ENCODE results near the gene EHBP1. TPM values are rescaled to one million over a fixed set of nuclear protein-coding genes. Genes with fewer than 3 reads are reported as not detected.

The EHBP1 gene
- total RNA-seq, 3 donors from 2014 or later = 65.9 to 118 (median 87.2) TPM

GRCh38 chr2:62826953-62827675 is 121.6 kb downstream of the EHBP1 start:
- no peak for TF ChIP-seq CTCF (IDR thresholded peaks at IDR 0.05)
- no peak for TF ChIP-seq POLR2A (IDR thresholded peaks at IDR 0.05)
- TF ChIP-seq POLR2AphosphoS5 (IDR thresholded peaks at IDR 0.05) = no peak
- no peak overlapping the region for H3K27ac ChIP-seq
- H3K4me3 ChIP-seq = no peak overlapping the region
- no peak for DNase-seq (ENCODE audit: low spot score in 2 of 2)
- no peaks in the 10 kb centered on the region for H3K36me3 ChIP-seq
- no peaks in the 10 kb centered on the region for H3K9me3 ChIP-seq
- H3K4me1 ChIP-seq = no peaks in the 10 kb centered on the region
- intact Hi-C loops (cut with DNase I; ENCODE audit: low total_unique reads) = no loop called here
- no peaks in the 10 kb centered on the region for H3K27me3 ChIP-seq

GRCh38 chr2:62831729-62832128 is 126.2 kb downstream of the EHBP1 start:
- Histone ChIP-seq H3K36me3 (no peaks in the 10 kb centered on the region), H3K27me3 (no peaks in the 10 kb centered on the region)
- no peak for DNase-seq (ENCODE audit: low spot score in 2 of 2)

GRCh38 chr2:62844311-62845090 is 139.0 kb downstream of the EHBP1 start:
- no peaks in the 10 kb centered on the region for H3K36me3 ChIP-seq
- H3K4me3 ChIP-seq = no peak overlapping the region
- no peak for DNase-seq (ENCODE audit: low spot score in 2 of 2)
- no peak for TF ChIP-seq CTCF (IDR thresholded peaks at IDR 0.05)
- TF ChIP-seq POLR2A (IDR thresholded peaks at IDR 0.05) = no peak
- TF ChIP-seq POLR2AphosphoS5 (IDR thresholded peaks at IDR 0.05) = no peak
- no peaks in the 10 kb centered on the region for H3K27me3 ChIP-seq
- no peak overlapping the region for H3K27ac ChIP-seq
- intact Hi-C loops (cut with DNase I; ENCODE audit: low total_unique reads) = no loop called here
- peaks cover 0 to 17% of the 10 kb centered on the region in 2 donors for H3K9me3 ChIP-seq
- H3K4me1 ChIP-seq = no peaks in the 10 kb centered on the region

More at GRCh38 chr2:62831729-62832128, 126.2 kb downstream of the EHBP1 start:
- intact Hi-C loops (cut with DNase I; ENCODE audit: low total_unique reads) = no loop called here
- TF ChIP-seq POLR2A (IDR thresholded peaks at IDR 0.05) (no peak), CTCF (IDR thresholded peaks at IDR 0.05) (no peak), POLR2AphosphoS5 (IDR thresholded peaks at IDR 0.05) (no peak)
- no peaks in the 10 kb centered on the region for H3K4me1 ChIP-seq
- H3K9me3 ChIP-seq = peaks cover 0 to 15% of the 10 kb centered on the region in 2 donors
- H3K27ac ChIP-seq = no peak overlapping the region
- no peak overlapping the region for H3K4me3 ChIP-seq

GRCh38 chr2:62845256-62845655 is 139.7 kb downstream of the EHBP1 start:
- TF ChIP-seq POLR2AphosphoS5 (IDR thresholded peaks at IDR 0.05) (no peak), POLR2A (IDR thresholded peaks at IDR 0.05) (no peak), CTCF (IDR thresholded peaks at IDR 0.05) (no peak)
- H3K9me3 ChIP-seq = peaks cover 0 to 17% of the 10 kb centered on the region in 2 donors
- DNase-seq (ENCODE audit: low spot score in 2 of 2) = no peak
- no peak overlapping the region for H3K4me3 ChIP-seq
- intact Hi-C loops (cut with DNase I; ENCODE audit: low total_unique reads) = no loop called here
- H3K36me3 ChIP-seq = no peaks in the 10 kb centered on the region
- no peak overlapping the region for H3K27ac ChIP-seq
- H3K4me1 ChIP-seq = no peaks in the 10 kb centered on the region
- H3K27me3 ChIP-seq = no peaks in the 10 kb centered on the region

GRCh38 chr2:62852254-62852653 is 146.7 kb downstream of the EHBP1 start:
- H3K27ac ChIP-seq = no peak overlapping the region
- no peak for DNase-seq (ENCODE audit: low spot score in 2 of 2)
- TF ChIP-seq POLR2AphosphoS5 (IDR thresholded peaks at IDR 0.05) (no peak), CTCF (IDR thresholded peaks at IDR 0.05) (no peak), POLR2A (IDR thresholded peaks at IDR 0.05) (no peak)
- no peak overlapping the region for H3K4me3 ChIP-seq
- H3K36me3 ChIP-seq = no peaks in the 10 kb centered on the region
- no peaks in the 10 kb centered on the region for H3K27me3 ChIP-seq
- intact Hi-C loops (cut with DNase I; ENCODE audit: low total_unique reads) = no loop called here
- H3K9me3 ChIP-seq = peaks cover 0 to 18% of the 10 kb centered on the region in 2 donors
- H3K4me1 ChIP-seq = no peaks in the 10 kb centered on the region
